ENCODE results near the gene S100A11. TPM values are rescaled to one million over a fixed set of nuclear protein-coding genes. Genes with fewer than 3 reads are reported as not detected.
A peak's percentile ranks its signal among the peaks of the same experiment; 100 is the strongest.

The S100A11 gene
- total and polyA plus RNA-seq, 9 of the 15 experiments (the other 6 are each of a cell fraction or from before 2014, with no cell fraction given), result 131 to 808 (median 235) TPM

DNA sequence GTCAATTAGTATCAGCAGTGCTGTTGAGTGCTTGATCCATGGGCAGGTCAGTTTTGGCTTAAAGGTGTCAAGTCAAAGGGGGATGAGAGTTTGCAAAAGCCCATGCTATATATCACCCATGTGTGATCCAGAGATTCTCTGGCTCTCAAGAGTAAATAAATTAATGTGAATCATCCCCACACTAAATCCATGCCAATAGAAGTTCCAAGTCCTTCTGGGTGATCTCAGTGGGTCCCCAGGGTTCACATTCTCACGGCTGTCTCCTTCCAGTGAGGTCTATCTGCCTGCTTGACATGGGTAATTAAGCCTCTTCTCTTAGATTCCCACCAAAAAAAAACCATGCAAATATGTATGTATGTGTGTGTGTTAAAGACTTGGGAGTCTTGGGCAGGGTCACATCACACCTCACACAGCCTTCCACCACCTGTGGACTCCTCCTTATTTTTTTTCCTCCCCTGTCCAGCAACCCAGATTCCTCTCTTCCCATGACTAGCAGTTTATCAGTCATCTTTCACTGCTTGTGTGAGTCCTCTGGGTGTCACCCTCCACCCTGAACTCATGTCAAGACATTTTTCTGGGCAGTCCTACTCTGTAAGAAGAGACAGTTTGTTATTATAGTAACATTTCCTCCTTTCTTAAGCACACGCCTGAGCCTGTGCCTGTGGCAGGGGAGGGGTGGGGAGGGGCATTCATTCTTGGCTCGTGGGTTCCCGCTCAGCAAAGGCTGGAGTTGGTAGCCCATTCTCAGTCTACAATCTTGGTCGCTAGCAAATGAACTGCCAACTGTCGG, 14.3 kb upstream of the S100A11 start (continued):
- TF ChIP-seq, protein P1, sequence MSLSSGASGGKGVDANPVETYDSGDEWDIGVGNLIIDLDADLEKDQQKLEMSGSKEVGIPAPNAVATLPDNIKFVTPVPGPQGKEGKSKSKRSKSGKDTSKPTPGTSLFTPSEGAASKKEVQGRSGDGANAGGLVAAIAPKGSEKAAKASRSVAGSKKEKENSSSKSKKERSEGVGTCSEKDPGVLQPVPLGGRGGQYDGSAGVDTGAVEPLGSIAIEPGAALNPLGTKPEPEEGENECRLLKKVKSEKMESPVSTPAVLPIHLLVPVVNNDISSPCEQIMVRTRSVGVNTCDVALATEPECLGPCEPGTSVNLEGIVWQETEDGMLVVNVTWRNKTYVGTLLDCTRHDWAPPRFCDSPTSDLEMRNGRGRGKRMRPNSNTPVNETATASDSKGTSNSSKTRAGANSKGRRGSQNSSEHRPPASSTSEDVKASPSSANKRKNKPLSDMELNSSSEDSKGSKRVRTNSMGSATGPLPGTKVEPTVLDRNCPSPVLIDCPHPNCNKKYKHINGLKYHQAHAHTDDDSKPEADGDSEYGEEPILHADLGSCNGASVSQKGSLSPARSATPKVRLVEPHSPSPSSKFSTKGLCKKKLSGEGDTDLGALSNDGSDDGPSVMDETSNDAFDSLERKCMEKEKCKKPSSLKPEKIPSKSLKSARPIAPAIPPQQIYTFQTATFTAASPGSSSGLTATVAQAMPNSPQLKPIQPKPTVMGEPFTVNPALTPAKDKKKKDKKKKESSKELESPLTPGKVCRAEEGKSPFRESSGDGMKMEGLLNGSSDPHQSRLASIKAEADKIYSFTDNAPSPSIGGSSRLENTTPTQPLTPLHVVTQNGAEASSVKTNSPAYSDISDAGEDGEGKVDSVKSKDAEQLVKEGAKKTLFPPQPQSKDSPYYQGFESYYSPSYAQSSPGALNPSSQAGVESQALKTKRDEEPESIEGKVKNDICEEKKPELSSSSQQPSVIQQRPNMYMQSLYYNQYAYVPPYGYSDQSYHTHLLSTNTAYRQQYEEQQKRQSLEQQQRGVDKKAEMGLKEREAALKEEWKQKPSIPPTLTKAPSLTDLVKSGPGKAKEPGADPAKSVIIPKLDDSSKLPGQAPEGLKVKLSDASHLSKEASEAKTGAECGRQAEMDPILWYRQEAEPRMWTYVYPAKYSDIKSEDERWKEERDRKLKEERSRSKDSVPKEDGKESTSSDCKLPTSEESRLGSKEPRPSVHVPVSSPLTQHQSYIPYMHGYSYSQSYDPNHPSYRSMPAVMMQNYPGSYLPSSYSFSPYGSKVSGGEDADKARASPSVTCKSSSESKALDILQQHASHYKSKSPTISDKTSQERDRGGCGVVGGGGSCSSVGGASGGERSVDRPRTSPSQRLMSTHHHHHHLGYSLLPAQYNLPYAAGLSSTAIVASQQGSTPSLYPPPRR (CRISPR knock-in tag; IDR thresholded peaks at IDR 0.05; ENCODE audit: borderline replicate concordance), result no peak
- TF ChIP-seq, protein P2, sequence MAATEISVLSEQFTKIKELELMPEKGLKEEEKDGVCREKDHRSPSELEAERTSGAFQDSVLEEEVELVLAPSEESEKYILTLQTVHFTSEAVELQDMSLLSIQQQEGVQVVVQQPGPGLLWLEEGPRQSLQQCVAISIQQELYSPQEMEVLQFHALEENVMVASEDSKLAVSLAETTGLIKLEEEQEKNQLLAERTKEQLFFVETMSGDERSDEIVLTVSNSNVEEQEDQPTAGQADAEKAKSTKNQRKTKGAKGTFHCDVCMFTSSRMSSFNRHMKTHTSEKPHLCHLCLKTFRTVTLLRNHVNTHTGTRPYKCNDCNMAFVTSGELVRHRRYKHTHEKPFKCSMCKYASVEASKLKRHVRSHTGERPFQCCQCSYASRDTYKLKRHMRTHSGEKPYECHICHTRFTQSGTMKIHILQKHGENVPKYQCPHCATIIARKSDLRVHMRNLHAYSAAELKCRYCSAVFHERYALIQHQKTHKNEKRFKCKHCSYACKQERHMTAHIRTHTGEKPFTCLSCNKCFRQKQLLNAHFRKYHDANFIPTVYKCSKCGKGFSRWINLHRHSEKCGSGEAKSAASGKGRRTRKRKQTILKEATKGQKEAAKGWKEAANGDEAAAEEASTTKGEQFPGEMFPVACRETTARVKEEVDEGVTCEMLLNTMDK (IDR thresholded peaks at IDR 0.05; ENCODE audit: borderline replicate concordance, insufficient read depth, low read depth, low read length, poor library complexity, severe bottlenecking), result peak; percentile 13
